GM10266 (cell line): ENCODE data around the gene FAM210A.

Source experiments
- DNase-seq: peaks from one replicate; pipeline ENCODE4 v3.0.0; 2012; ENCODE audit errors: extremely low spot score
- TF ChIP-seq, protein P1 (sequence below): IDR thresholded peaks from 2 replicates; pipeline ENCODE4 v1.5.1; 2012; ENCODE audit warnings: mild to moderate bottlenecking, low read depth; ENCODE audit not compliant: control insufficient read depth, insufficient read depth; ENCODE audit errors: missing control alignments

FAM210A gene

DNA sequence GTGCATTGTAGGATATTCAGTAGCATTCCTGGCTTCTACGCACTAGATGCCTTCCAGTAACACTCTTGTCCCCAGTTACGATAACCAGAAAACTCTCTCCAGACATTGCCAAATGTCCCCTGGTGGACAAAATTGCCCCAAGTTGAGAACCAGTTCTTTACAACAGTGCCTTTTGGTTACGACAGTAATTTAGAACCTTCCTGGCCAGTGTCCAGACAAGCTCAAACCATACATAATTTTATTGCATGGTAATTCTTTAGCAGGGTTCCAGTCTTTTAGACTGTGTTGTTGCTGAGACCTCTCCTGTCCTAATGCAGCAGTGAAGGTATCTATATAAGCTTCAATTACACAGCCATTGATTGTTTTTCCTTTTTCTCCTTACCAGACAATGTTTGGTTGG, 20.3 kb upstream of the FAM210A start:
- no peak for DNase-seq
- TF ChIP-seq, protein P1, sequence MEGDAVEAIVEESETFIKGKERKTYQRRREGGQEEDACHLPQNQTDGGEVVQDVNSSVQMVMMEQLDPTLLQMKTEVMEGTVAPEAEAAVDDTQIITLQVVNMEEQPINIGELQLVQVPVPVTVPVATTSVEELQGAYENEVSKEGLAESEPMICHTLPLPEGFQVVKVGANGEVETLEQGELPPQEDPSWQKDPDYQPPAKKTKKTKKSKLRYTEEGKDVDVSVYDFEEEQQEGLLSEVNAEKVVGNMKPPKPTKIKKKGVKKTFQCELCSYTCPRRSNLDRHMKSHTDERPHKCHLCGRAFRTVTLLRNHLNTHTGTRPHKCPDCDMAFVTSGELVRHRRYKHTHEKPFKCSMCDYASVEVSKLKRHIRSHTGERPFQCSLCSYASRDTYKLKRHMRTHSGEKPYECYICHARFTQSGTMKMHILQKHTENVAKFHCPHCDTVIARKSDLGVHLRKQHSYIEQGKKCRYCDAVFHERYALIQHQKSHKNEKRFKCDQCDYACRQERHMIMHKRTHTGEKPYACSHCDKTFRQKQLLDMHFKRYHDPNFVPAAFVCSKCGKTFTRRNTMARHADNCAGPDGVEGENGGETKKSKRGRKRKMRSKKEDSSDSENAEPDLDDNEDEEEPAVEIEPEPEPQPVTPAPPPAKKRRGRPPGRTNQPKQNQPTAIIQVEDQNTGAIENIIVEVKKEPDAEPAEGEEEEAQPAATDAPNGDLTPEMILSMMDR, result no peak

- DNase-seq, result no peak
- TF ChIP-seq, protein P1, result no peak
Measured at GRCh38 chr18:13745696-13746095, 19.3 kb upstream of the FAM210A start.

GRCh38 chr18:13735681-13736080, 9.3 kb upstream of the FAM210A start:
- TF ChIP-seq, protein P1, result no peak
- no peak for DNase-seq

- TF ChIP-seq, protein P1, result no peak
- no peak for DNase-seq
Measured at GRCh38 chr18:13730481-13730880, 4.1 kb upstream of the FAM210A start.

GRCh38 chr18:13726972-13727331, 594 bp upstream of the FAM210A start:
- peak; percentile 32 for DNase-seq
- TF ChIP-seq, protein P1, result no peak

- peak; percentile 12 for DNase-seq
- TF ChIP-seq, protein P1, result no peak
Measured at GRCh38 chr18:13725566-13726231, 659 bp downstream of the FAM210A start.

GRCh38 chr18:13720847-13721246, 5.5 kb downstream of the FAM210A start:
- no peak for DNase-seq
- TF ChIP-seq, protein P1, result no peak
